Sigmoid colon (tissue), 7 donors: ENCODE results near the gene ST6GALNAC3. TPM values are rescaled to one million over a fixed set of nuclear protein-coding genes. Genes with fewer than 3 reads are reported as not detected.

Experiments used
- DNase-seq: peaks from one replicate; pipeline ENCODE4 v3.0.0-alpha.2; 2019
- H3K27ac ChIP-seq, 4 donors: fragments of 200-600 bp; sonication (generic); one replicate each; pipeline ENCODE4 v1.5.1; 2016 to 2019; ENCODE audit warnings: mild to moderate bottlenecking in 1 of 4
- H3K27me3 ChIP-seq, 3 donors: fragments of 200-600 bp; sonication (generic); one replicate each; pipeline ENCODE4 v1.5.1; 2019; ENCODE audit warnings: mild to moderate bottlenecking in 1 of 3
- H3K36me3 ChIP-seq, 4 donors: fragments of 200-600 bp; sonication (generic); one replicate each; pipeline ENCODE4 v1.5.1; 2016 to 2019
- H3K4me1 ChIP-seq, 4 donors: fragments of 200-600 bp; sonication (generic); one replicate each; pipeline ENCODE4 v1.5.1; 2017 to 2019
- H3K4me3 ChIP-seq, 4 donors: fragments of 200-600 bp; sonication (generic); one replicate each; pipeline ENCODE4 v1.5.1; 2017 to 2019; ENCODE audit warnings: mild to moderate bottlenecking in 2 of 4, moderate library complexity in 1 of 4
- H3K9me3 ChIP-seq, 4 donors: fragments of 200-600 bp in 3 of 4; sonication (generic) in 3 of 4; one replicate each; pipeline versions ENCODE4 v1.5.1 to v1.6.1; 2013 to 2019
- EP300 ChIP-seq, 4 donors: sonication (generic); formaldehyde crosslinking; IDR thresholded peaks; one replicate each; pipeline ENCODE4 v1.6.1; 2017; ENCODE audit warnings: antibody characterized with exemption in 4 of 4
- POLR2A ChIP-seq, 2 donors: fragments of 450-650 bp; IDR thresholded peaks; one replicate each; pipeline ENCODE4 v1.6.1; 2016; ENCODE audit warnings: antibody characterized with exemption in 2 of 2, mild to moderate bottlenecking in 2 of 2, moderate library complexity in 2 of 2
- POLR2AphosphoS5 ChIP-seq, 4 donors: sonication (generic); formaldehyde crosslinking; IDR thresholded peaks; one replicate each; pipeline ENCODE4 v1.6.1; 2017; ENCODE audit warnings: antibody characterized with exemption in 4 of 4
- WGBS, 2 donors: extraction: QIAGEN DNeasy Blood & Tissue Kit; methylation state at CpG; one replicate each; pipeline ENCODE4 v1.1.7; 2013; 5-methylcytosine and 5-hydroxymethylcytosine counted together
- intact Hi-C: fragments of 100-400 bp; cut with DNase I; formaldehyde crosslinking; loops from one replicate; pipeline ENCODE4 v1.15.1; 2023
- polyA plus RNA-seq, 3 donors: library from polyadenylated mRNA; stranded (reverse); fragments of 200-250 nt; gene quantifications; one replicate each; pipeline ENCODE4 v1.2.3, GENCODE V29; 2013
- total RNA-seq, 4 donors: library from RNA; depleted of rRNA; stranded (reverse); fragments of >200 nt; gene quantifications; one replicate each; pipeline ENCODE4 v1.1.0, GENCODE V29; 2016
- TF ChIP-seq, protein P1 (sequence below), 4 experiments: fragments of 450-650 bp in 3 of 4; fragments of 200-600 bp in 1 of 4; IDR thresholded peaks; one replicate each; pipeline ENCODE4 v1.5.1; 2016 to 2019; ENCODE audit warnings: antibody characterized with exemption in 4 of 4, mild to moderate bottlenecking in 3 of 4, moderate library complexity in 2 of 4
- donor health status: healthy with polysubstance abuse.
- donor health status: Bipolar disorder and iron deficiency.
- donor health status: healthy.

Gene ST6GALNAC3
- total and polyA plus RNA-seq, 7 donors: 1.6 to 7.5 (median 2.5) TPM

DNA sequence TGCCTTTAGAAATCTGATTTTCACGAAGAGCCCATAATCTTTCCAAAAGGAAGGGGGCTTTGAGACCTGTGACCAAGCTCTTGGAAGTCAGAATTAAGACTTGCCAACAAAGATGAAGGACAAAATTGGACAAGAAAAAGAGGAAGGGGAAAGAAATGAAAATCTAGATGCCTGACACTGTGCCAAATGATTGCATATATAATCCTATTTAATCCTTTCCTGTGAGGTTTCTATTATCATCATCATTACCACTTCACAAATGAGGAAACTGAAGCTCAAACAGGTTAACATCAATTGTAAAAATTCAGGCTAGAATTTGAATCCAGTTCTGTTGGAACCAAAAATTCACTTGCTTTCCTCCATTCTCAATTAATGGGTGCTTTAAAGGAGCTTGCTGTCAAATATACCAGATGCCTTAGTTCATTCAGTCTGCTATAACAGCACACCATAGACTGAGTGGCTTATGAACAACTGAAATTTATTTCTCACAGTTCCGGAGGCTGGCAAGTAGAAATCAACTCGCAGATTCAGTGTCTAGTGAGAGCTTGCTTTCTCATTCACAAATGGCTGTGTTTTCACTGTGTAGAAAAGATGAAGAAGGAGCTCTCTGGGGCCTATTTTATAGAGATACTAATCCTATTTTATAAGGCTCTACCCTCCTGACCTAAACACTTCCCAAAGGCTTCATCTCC lies 595.2 kb downstream of the ST6GALNAC3 start:
- WGBS, 2 donors: 83 to 87% methylated on average over 3 of the region's 3 CpGs
- Histone ChIP-seq H3K36me3 (no peaks in the 10 kb centered on the region), H3K4me3 (no peak overlapping the region), H3K4me1 (no peaks in the 10 kb centered on the region), H3K27ac (no peak overlapping the region), H3K27me3 (no peaks in the 10 kb centered on the region), H3K9me3 (no peaks in the 10 kb centered on the region)
- DNase-seq: no peak
- intact Hi-C loops: no loop called here
- TF ChIP-seq POLR2AphosphoS5 (IDR thresholded peaks at IDR 0.05) (no peak), POLR2A (IDR thresholded peaks at IDR 0.05) (no peak)
- TF ChIP-seq, protein P1, sequence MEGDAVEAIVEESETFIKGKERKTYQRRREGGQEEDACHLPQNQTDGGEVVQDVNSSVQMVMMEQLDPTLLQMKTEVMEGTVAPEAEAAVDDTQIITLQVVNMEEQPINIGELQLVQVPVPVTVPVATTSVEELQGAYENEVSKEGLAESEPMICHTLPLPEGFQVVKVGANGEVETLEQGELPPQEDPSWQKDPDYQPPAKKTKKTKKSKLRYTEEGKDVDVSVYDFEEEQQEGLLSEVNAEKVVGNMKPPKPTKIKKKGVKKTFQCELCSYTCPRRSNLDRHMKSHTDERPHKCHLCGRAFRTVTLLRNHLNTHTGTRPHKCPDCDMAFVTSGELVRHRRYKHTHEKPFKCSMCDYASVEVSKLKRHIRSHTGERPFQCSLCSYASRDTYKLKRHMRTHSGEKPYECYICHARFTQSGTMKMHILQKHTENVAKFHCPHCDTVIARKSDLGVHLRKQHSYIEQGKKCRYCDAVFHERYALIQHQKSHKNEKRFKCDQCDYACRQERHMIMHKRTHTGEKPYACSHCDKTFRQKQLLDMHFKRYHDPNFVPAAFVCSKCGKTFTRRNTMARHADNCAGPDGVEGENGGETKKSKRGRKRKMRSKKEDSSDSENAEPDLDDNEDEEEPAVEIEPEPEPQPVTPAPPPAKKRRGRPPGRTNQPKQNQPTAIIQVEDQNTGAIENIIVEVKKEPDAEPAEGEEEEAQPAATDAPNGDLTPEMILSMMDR (IDR thresholded peaks at IDR 0.05): no peak

DNA sequence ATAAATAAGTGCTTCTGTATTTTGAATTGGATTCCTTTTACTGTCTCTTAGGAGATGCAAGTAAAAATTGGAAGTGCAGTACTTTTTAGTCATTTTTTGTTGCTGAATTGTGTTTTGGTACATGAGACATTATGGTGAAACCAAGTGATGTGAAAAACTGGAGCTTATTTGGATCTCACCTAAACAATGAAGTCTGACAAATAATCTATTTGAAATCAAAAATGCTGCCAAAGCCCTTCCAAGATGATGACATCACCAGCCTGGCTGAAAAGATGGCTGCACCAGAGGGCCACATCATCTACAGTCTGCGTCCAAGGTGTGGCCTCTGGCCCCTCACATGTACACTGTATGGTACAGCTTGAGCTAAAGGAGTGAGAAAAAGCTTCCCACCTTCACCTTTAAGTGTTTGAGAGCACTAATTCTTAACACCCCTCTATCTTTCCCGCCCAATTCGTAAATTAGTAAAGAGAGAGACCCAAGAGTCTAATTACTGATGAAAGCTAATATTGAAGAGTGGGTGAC lies 600.2 kb downstream of the ST6GALNAC3 start:
- WGBS, 2 donors: 92 to 95% methylated on average over 3 of the region's 3 CpGs
- H3K4me1 ChIP-seq: no peaks in the 10 kb centered on the region
- no peak overlapping the region for H3K4me3 ChIP-seq
- intact Hi-C loops: no loop called here
- H3K9me3 ChIP-seq: no peaks in the 10 kb centered on the region
- no peaks in the 10 kb centered on the region for H3K36me3 ChIP-seq
- no peak for DNase-seq
- no peak overlapping the region for H3K27ac ChIP-seq
- TF ChIP-seq, protein P1 (IDR thresholded peaks at IDR 0.05): no peak
- TF ChIP-seq POLR2A (IDR thresholded peaks at IDR 0.05) (no peak), POLR2AphosphoS5 (IDR thresholded peaks at IDR 0.05) (no peak), EP300 (IDR thresholded peaks at IDR 0.05) (no peak)
- no peaks in the 10 kb centered on the region for H3K27me3 ChIP-seq

DNA sequence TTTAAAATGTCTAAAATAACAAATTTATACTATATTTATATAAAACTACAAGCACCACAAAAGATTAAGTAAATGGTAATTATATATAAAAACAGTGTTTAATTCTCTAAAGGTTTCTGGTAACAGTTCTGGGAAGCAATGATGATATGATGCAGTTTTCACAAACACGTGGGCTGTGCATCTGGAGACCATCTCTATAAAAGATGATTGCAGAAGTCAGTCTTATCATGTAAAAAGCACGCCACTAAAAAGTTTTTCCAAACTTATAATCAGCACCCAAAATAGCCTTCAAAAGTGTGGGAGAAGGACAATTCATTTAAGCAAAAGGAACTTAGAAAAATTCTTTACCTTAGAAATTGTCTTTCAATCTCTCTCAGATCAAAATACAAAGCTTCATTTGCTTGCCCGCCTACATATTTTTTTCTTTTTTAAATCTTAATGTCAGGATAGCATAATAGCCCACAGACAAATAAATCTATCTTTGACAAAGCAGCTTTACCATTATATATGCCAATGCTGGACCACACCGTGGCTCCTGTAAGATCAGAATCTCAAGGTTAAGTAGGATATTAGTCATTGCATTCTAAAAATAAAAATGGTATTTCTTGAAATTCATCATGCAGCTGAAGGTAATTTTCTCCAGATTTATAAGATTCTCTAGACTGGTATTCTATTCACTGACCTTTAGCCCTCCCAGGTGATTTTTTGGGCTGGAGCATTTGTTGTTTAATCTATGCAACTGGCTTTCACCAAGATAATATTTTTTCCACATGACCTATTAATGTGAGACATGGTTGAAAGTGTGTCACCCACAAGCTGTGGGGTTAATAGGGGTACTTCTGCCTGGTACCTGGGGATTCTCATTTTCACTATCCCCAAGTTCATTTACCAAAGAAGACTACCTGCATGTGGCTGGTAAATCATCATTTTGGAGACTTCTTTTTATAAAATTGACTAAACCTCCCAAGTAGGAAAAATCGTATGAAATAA lies 603.2 kb downstream of the ST6GALNAC3 start:
- DNase-seq: no peak
- intact Hi-C loops: no loop called here
- WGBS, 2 donors: 74 to 77% methylated on average over 5 of the region's 5 CpGs

DNA sequence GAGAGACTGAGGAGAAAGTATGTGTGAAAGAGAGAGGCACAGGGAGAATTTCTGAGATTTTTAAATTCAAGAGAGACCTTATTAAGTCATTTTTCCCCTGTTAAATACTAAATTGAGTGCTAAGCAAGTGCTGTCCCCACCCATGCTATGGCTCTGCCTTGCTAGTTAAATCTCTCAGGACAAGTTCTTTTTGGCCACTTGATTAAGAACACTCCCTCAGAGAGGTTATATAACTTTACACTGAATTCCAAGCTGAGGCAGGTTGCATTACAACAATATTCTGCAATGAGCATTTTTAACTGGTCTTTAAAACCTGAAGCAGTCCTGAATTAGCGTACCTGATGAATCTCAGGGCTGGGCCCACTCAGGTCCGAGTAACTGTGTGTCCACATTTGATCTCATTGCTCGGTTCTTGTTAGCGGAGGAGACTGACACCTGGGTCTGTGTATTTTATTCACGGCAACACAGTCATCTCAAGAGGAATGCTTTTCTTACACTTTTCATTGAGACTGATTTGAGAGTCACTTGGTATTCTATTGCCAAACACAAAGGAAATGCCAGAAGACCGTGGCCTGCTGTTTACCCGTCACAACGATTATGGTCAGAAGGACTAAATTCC lies 605.1 kb downstream of the ST6GALNAC3 start:
- H3K4me3 ChIP-seq: no peak overlapping the region
- WGBS, 2 donors: 84 to 91% methylated on average over 8 of the region's 8 CpGs
- TF ChIP-seq, protein P1 (IDR thresholded peaks at IDR 0.05): no peak
- TF ChIP-seq POLR2AphosphoS5 (IDR thresholded peaks at IDR 0.05) (no peak), POLR2A (IDR thresholded peaks at IDR 0.05) (no peak), EP300 (IDR thresholded peaks at IDR 0.05) (no peak)
- H3K9me3 ChIP-seq: no peaks in the 10 kb centered on the region
- no peaks in the 10 kb centered on the region for H3K36me3 ChIP-seq
- H3K27me3 ChIP-seq: no peaks in the 10 kb centered on the region
- no peak overlapping the region for H3K27ac ChIP-seq
- no peak for DNase-seq
- H3K4me1 ChIP-seq: no peaks in the 10 kb centered on the region
- intact Hi-C loops: no loop called here

More for the DNA sequence above, 603.2 kb downstream of the ST6GALNAC3 start:
- H3K4me1 ChIP-seq: no peaks in the 10 kb centered on the region
- no peak for TF ChIP-seq POLR2AphosphoS5 (IDR thresholded peaks at IDR 0.05)
- no peak for TF ChIP-seq POLR2A (IDR thresholded peaks at IDR 0.05)
- TF ChIP-seq, protein P1 (IDR thresholded peaks at IDR 0.05): no peak
- no peak for TF ChIP-seq EP300 (IDR thresholded peaks at IDR 0.05)
- no peak overlapping the region for H3K4me3 ChIP-seq
- H3K36me3 ChIP-seq: no peaks in the 10 kb centered on the region
- no peaks in the 10 kb centered on the region for H3K27me3 ChIP-seq
- no peaks in the 10 kb centered on the region for H3K9me3 ChIP-seq
- H3K27ac ChIP-seq: no peak overlapping the region
